Astrocyte (in vitro differentiated cells and primary cell): ENCODE results near the gene PREX1. TPM values are rescaled to one million over a fixed set of nuclear protein-coding genes. Genes with fewer than 3 reads are reported as not detected.

ENCODE experiments used
- DNase-seq: peaks from one replicate; pipeline ENCODE4 v3.0.0-alpha.2; 2010; ENCODE audit warnings: low read depth
- FAIRE-seq: peaks from 2 replicates; lab custom pipeline; 2011; peaks lifted over from hg19 to GRCh38; lab: Jason Lieb, UNC
- H2AFZ ChIP-seq: 2 replicates; pipeline ENCODE4 v1.6.0; 2012; ENCODE audit warnings: low read depth, low read length, inconsistent platforms
- H3K27ac ChIP-seq: 2 replicates; pipeline ENCODE4 v1.5.1; 2011; ENCODE audit warnings: low read depth, low read length, inconsistent platforms
- H3K27me3 ChIP-seq: 2 replicates; pipeline ENCODE4 v1.6.0; 2011; ENCODE audit warnings: low read length, inconsistent platforms; ENCODE audit not compliant: insufficient read depth
- H3K36me3 ChIP-seq: 2 replicates; pipeline ENCODE4 v1.5.1; 2011; ENCODE audit warnings: low read length, inconsistent platforms; ENCODE audit not compliant: insufficient read depth
- H3K4me1 ChIP-seq: 2 replicates; pipeline ENCODE4 v1.5.1; 2011; ENCODE audit warnings: low read length, inconsistent platforms; ENCODE audit not compliant: insufficient read depth
- H3K4me2 ChIP-seq: 2 replicates; pipeline ENCODE4 v1.6.0; 2012; ENCODE audit warnings: low read length, inconsistent platforms
- H3K4me3 ChIP-seq: 2 replicates; pipeline ENCODE4 v1.5.1; 2011; ENCODE audit warnings: low read depth, mild to moderate bottlenecking, low read length, inconsistent platforms; ENCODE audit not compliant: insufficient read depth
- H3K79me2 ChIP-seq: 2 replicates; pipeline ENCODE4 v1.6.0; 2012; ENCODE audit warnings: mild to moderate bottlenecking, low read length, inconsistent platforms; ENCODE audit not compliant: insufficient read depth
- H3K9ac ChIP-seq: 2 replicates; pipeline ENCODE4 v1.6.0; 2012; ENCODE audit warnings: mild to moderate bottlenecking, low read length, inconsistent platforms
- H3K9me3 ChIP-seq: 2 replicates; pipeline ENCODE4 v1.5.1; 2012; ENCODE audit warnings: low read depth, mild to moderate bottlenecking, low read length, inconsistent platforms; ENCODE audit not compliant: insufficient read depth
- H4K20me1 ChIP-seq: 2 replicates; pipeline ENCODE4 v1.6.0; 2012; ENCODE audit warnings: low read length, inconsistent platforms; ENCODE audit not compliant: insufficient read depth
- H3K27ac Mint-ChIP-seq: one replicate; pipeline ENCODE4 v1.8.0; 2021; ENCODE audit warnings: mild to moderate bottlenecking, mixed read lengths; ENCODE audit not compliant: unreplicated experiment
- H3K27me3 Mint-ChIP-seq: one replicate; pipeline ENCODE4 v1.8.0; 2021; ENCODE audit warnings: low read depth, mixed read lengths; ENCODE audit not compliant: unreplicated experiment
- H3K36me3 Mint-ChIP-seq: one replicate; pipeline ENCODE4 v1.8.0; 2021; ENCODE audit warnings: low read depth, mixed read lengths; ENCODE audit not compliant: unreplicated experiment
- H3K4me1 Mint-ChIP-seq: one replicate; pipeline ENCODE4 v1.8.0; 2021; ENCODE audit warnings: low read depth, mixed read lengths; ENCODE audit not compliant: unreplicated experiment
- H3K4me3 Mint-ChIP-seq: one replicate; pipeline ENCODE4 v1.8.0; 2021; ENCODE audit warnings: mild to moderate bottlenecking, moderate library complexity, mixed read lengths; ENCODE audit not compliant: unreplicated experiment
- H3K9me3 Mint-ChIP-seq: one replicate; pipeline ENCODE4 v1.8.0; 2021; ENCODE audit warnings: mild to moderate bottlenecking, mixed read lengths; ENCODE audit not compliant: unreplicated experiment
- EZH2 ChIP-seq: IDR thresholded peaks from 2 replicates; pipeline ENCODE4 v1.6.1; 2012; ENCODE audit warnings: mild to moderate bottlenecking, low read length, inconsistent platforms; ENCODE audit not compliant: insufficient read depth
- total RNA-seq: library from RNA; stranded (reverse); gene quantifications from 2 replicates; pipeline ENCODE4 v1.2.1, GENCODE V29; 2021
- TF ChIP-seq, protein P1 (sequence below): IDR thresholded peaks from 2 replicates; pipeline ENCODE4 v1.5.1; 2011; ENCODE audit warnings: low read depth, mild to moderate bottlenecking, inconsistent platforms, low read length, moderate library complexity; ENCODE audit not compliant: insufficient read depth

PREX1 gene
- total RNA-seq, 1 donor from 2014 or later = 3.5 TPM

DNA sequence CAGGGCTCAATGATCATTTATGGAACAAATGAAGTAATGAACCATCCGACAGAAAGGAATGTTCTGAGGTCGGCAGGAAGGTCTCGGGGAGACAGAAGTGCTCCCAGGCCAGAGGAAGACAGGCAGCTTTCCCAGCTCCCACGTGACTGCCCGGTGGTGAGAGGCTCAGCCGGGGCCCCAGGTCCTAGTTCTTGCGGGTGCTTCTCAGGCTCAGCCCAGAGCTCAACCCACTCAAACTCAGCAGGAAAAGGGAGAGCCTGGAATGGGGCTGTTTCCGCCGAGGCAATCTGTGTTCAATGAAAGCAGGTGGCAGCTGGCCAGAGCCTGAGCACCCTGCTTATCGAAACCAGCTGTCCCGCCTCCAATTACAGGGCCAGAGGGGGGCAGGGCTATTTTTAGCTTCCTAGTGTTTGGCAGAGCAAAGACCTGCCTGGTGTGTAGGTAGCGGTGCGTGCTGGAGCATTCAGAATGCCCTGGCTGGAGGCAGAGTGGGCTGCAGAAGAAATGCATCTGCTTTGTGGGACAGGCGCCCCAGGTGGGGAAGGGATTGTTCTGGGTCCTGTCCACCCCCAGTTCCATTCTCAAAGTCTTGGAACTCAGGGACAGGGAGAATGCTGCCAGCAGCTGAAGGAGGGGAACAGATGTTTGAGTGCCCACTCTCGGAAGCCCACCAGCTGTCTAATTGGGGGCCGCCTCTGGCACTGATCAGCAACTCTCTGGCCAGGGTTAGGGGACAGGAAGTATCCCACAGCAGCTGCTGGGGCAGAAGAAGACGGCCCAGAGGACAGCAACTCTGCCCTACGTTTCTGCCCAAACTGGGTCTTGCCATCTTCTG, 145.1 kb downstream of the PREX1 start:
- H3K4me3 Mint-ChIP-seq = peak overlapping the region; percentile 15
- H3K4me2 ChIP-seq = peak overlapping the region; percentile 79
- H3K36me3 ChIP-seq = no peaks in the 10 kb centered on the region
- H3K79me2 ChIP-seq = no peaks in the 10 kb centered on the region
- no peak overlapping the region for H3K27ac Mint-ChIP-seq
- H3K36me3 Mint-ChIP-seq = peaks cover 5% of the 10 kb centered on the region
- no peaks in the 10 kb centered on the region for H4K20me1 ChIP-seq
- no peaks in the 10 kb centered on the region for H3K27me3 ChIP-seq
- no peaks in the 10 kb centered on the region for H3K9me3 ChIP-seq
- no peaks in the 10 kb centered on the region for H3K9me3 Mint-ChIP-seq
- H2AFZ ChIP-seq = peak overlapping the region; percentile 47
- H3K4me3 ChIP-seq = peak overlapping the region; percentile 6
- H3K27ac ChIP-seq = peak overlapping the region; percentile 23
- TF ChIP-seq EZH2 = no peak
- TF ChIP-seq, protein P1, sequence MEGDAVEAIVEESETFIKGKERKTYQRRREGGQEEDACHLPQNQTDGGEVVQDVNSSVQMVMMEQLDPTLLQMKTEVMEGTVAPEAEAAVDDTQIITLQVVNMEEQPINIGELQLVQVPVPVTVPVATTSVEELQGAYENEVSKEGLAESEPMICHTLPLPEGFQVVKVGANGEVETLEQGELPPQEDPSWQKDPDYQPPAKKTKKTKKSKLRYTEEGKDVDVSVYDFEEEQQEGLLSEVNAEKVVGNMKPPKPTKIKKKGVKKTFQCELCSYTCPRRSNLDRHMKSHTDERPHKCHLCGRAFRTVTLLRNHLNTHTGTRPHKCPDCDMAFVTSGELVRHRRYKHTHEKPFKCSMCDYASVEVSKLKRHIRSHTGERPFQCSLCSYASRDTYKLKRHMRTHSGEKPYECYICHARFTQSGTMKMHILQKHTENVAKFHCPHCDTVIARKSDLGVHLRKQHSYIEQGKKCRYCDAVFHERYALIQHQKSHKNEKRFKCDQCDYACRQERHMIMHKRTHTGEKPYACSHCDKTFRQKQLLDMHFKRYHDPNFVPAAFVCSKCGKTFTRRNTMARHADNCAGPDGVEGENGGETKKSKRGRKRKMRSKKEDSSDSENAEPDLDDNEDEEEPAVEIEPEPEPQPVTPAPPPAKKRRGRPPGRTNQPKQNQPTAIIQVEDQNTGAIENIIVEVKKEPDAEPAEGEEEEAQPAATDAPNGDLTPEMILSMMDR = no peak
- H3K27me3 Mint-ChIP-seq = peaks cover 10% of the 10 kb centered on the region
- peak; percentile 90 for DNase-seq
- H3K4me1 ChIP-seq = peaks cover 31% of the 10 kb centered on the region
- no peak for FAIRE-seq
- H3K9ac ChIP-seq = peak overlapping the region; percentile 43
- H3K4me1 Mint-ChIP-seq = peaks cover 10% of the 10 kb centered on the region

DNA sequence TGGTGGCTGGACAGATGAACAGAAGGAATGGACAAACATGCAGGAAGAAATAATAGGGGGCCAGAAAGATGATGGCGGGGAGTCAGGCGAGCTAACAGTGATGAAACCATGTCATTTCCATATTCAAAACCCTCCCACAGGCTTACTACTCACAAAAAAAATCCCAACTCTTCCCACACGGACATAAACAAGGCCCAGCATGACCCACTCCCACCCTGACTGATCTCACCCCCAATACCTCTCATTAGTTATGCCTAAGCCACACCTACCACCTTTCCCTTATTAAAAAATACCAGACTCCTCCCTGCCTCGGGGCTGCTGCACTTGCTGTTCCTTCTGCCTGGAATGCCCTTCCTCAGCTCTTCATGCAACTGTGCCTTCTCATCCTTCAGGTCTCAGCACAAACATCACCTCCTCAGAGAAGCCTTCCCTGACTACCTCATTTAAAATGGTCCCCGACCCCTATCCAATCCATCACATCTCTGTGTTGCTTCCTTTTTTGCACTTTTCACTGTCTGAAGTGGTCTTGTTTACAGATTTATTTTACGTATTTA, 145.8 kb downstream of the PREX1 start:
- Histone ChIP-seq H3K27ac (peak overlapping the region; percentile 23), H3K9ac (peak overlapping the region; percentile 43), H2AFZ (peak overlapping the region; percentile 47), H3K36me3 (no peaks in the 10 kb centered on the region), H3K79me2 (no peaks in the 10 kb centered on the region), H3K4me1 (peaks cover 31% of the 10 kb centered on the region), H3K27me3 (no peaks in the 10 kb centered on the region), H4K20me1 (no peaks in the 10 kb centered on the region), H3K4me3 (no peak overlapping the region), H3K9me3 (no peaks in the 10 kb centered on the region), H3K4me2 (peak overlapping the region; percentile 79)
- Mint-ChIP-seq H3K9me3 (no peaks in the 10 kb centered on the region), H3K27ac (no peak overlapping the region), H3K4me3 (no peak overlapping the region), H3K4me1 (peaks cover 10% of the 10 kb centered on the region), H3K36me3 (peaks cover 5% of the 10 kb centered on the region), H3K27me3 (peaks cover 4% of the 10 kb centered on the region)
- FAIRE-seq = no peak
- no peak for DNase-seq
- TF ChIP-seq, protein P1 = no peak
